ENCODE measurements around the gene GPX3.

DNA sequence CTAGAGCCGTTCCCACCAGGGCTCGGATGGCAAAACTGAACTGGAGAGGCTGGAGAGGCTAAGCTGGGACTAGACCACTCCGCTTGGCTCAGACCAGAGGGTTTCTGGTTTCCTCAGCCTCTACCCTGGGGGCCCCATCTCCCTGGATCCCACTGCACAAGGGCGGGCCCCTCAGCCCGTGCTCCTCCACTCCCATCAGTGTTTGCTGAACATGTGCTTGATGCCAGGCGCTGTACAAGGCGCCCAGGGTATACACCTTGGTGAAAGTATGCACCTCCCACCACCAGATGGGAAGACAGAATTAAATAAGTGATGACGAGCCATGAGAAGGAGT is 18.0 kb downstream of the GPX3 start:
- TF ChIP-seq RELA (IDR thresholded peaks at IDR 0.05; ENCODE audit: borderline replicate concordance, partially characterized antibody) (no peak), CEBPB (IDR thresholded peaks at IDR 0.05; ENCODE audit: borderline replicate concordance in 1 of 2, low read depth in 2 of 2, low read length in 2 of 2) (no peak), POLR2A (IDR thresholded peaks at IDR 0.05; ENCODE audit: low read depth, low read length) (no peak), ZNF274 (IDR thresholded peaks at IDR 0.05; ENCODE audit: insufficient read depth, insufficient read length) (no peak), SMC3 (IDR thresholded peaks at IDR 0.05; ENCODE audit: borderline replicate concordance, low read length) (no peak), RFX5 (IDR thresholded peaks at IDR 0.05; ENCODE audit: low read depth, low read length) (no peak), BHLHE40 (IDR thresholded peaks at IDR 0.05; ENCODE audit: borderline replicate concordance in 1 of 2, low read depth in 2 of 2, low read length in 1 of 2) (no peak), CBFB (IDR thresholded peaks at IDR 0.05; ENCODE audit: low read depth) (no peak)
- TF ChIP-seq, protein P1, sequence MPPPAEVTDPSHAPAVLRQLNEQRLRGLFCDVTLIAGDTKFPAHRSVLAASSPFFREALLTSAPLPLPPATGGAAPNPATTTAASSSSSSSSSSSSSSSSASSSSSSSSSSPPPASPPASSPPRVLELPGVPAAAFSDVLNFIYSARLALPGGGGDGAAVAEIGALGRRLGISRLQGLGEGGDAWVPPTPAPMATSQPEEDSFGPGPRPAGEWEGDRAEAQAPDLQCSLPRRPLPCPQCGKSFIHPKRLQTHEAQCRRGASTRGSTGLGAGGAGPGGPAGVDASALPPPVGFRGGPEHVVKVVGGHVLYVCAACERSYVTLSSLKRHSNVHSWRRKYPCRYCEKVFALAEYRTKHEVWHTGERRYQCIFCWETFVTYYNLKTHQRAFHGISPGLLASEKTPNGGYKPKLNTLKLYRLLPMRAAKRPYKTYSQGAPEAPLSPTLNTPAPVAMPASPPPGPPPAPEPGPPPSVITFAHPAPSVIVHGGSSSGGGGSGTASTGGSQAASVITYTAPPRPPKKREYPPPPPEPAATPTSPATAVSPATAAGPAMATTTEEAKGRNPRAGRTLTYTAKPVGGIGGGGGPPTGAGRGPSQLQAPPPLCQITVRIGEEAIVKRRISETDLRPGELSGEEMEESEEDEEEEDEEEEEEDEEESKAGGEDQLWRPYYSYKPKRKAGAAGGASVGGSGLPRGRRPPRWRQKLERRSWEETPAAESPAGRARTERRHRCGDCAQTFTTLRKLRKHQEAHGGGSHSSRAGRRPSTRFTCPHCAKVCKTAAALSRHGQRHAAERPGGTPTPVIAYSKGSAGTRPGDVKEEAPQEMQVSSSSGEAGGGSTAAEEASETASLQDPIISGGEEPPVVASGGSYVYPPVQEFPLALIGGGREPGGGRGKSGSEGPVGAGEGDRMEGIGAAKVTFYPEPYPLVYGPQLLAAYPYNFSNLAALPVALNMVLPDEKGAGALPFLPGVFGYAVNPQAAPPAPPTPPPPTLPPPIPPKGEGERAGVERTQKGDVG (CRISPR knock-in tag; IDR thresholded peaks at IDR 0.05), result no peak
- TF ChIP-seq, protein P2, sequence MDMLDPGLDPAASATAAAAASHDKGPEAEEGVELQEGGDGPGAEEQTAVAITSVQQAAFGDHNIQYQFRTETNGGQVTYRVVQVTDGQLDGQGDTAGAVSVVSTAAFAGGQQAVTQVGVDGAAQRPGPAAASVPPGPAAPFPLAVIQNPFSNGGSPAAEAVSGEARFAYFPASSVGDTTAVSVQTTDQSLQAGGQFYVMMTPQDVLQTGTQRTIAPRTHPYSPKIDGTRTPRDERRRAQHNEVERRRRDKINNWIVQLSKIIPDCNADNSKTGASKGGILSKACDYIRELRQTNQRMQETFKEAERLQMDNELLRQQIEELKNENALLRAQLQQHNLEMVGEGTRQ (IDR thresholded peaks at IDR 0.05; ENCODE audit: borderline replicate concordance, low read depth, low read length), result no peak
